ENCODE results near the gene WWOX. TPM values are rescaled to one million over a fixed set of nuclear protein-coding genes. Genes with fewer than 3 reads are reported as not detected.

Gene WWOX
- total RNA-seq, 1 experiment from 2014 or later, result 15.6 TPM

DNA sequence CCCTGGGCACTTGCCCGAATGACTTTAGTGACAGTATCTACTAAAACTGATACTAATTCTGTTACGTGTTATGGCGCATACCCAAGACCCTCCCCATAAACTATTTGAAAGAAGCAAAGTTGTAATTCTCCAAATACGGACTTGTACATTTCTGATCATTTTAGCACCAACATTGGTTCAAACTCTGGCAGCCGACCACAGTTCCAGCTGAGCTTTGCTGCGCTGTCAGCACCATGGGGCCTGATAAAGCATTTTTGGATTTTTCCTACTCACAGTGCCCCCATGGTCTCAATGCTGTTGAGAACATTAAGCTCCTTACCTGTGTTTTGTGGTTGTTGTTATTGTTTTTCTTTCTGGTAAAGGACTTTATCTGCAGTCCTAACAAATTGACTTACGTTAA lies 1040.3 kb downstream of the WWOX start:
- Mint-ChIP-seq H3K9me3 (no peaks in the 10 kb centered on the region), H3K27me3 (ENCODE audit: low read depth) (no peaks in the 10 kb centered on the region), H3K4me1 (peaks cover 10 to 17% of the 10 kb centered on the region in 2 experiments), H3K4me3 (no peak overlapping the region), H3K36me3 (ENCODE audit: insufficient read depth in 1 of 3, low read depth in 3 of 3) (no peaks in the 10 kb centered on the region), H3K27ac (no peak overlapping the region; a peak in 1 of 7 replicates)
- H2BK20ac ChIP-seq (ENCODE audit: low read depth, low read length, poor library complexity, severe bottlenecking), result no peak overlapping the region
- no peaks in the 10 kb centered on the region for H4K20me1 ChIP-seq (ENCODE audit: control insufficient read depth, insufficient read depth, insufficient read length)
- H2BK5ac ChIP-seq (ENCODE audit: insufficient read length, low read length), result no peak overlapping the region
- H2BK120ac ChIP-seq (ENCODE audit: low read depth, low read length, poor library complexity, severe bottlenecking), result no peak overlapping the region
- H3K23me2 ChIP-seq (ENCODE audit: insufficient read length, low read depth, low read length, poor library complexity, severe bottlenecking), result no peaks in the 10 kb centered on the region
- TF ChIP-seq, protein P1, sequence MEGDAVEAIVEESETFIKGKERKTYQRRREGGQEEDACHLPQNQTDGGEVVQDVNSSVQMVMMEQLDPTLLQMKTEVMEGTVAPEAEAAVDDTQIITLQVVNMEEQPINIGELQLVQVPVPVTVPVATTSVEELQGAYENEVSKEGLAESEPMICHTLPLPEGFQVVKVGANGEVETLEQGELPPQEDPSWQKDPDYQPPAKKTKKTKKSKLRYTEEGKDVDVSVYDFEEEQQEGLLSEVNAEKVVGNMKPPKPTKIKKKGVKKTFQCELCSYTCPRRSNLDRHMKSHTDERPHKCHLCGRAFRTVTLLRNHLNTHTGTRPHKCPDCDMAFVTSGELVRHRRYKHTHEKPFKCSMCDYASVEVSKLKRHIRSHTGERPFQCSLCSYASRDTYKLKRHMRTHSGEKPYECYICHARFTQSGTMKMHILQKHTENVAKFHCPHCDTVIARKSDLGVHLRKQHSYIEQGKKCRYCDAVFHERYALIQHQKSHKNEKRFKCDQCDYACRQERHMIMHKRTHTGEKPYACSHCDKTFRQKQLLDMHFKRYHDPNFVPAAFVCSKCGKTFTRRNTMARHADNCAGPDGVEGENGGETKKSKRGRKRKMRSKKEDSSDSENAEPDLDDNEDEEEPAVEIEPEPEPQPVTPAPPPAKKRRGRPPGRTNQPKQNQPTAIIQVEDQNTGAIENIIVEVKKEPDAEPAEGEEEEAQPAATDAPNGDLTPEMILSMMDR (conservative IDR thresholded peaks at IDR 0.05), result no peak
- no peak overlapping the region for H2AFZ ChIP-seq (ENCODE audit: low read length)
- H3K4me1 ChIP-seq (ENCODE audit: insufficient read depth, low read length), result no peaks in the 10 kb centered on the region
- no peak overlapping the region for H4K91ac ChIP-seq (ENCODE audit: insufficient read length, low read depth, low read length)
- H3K56ac ChIP-seq (ENCODE audit: insufficient read length, low read depth, low read length), result no peak overlapping the region
- H3K9me3 ChIP-seq (ENCODE audit: control insufficient read depth, low read depth, low read length), result no peaks in the 10 kb centered on the region
- no CpG with 5 or more reads among the region's 7 CpGs for WGBS (ENCODE audit: extremely low coverage, insufficient read length, low lambda C conversion rate)
- no peak overlapping the region for H2BK12ac ChIP-seq (ENCODE audit: insufficient read length, low read depth, low read length)
- no peak overlapping the region for H3K4ac ChIP-seq (ENCODE audit: low read depth, low read length)
- H3K79me1 ChIP-seq (ENCODE audit: insufficient read depth, low read depth, low read length, poor library complexity, severe bottlenecking), result no peaks in the 10 kb centered on the region
- no peak overlapping the region for H3K18ac ChIP-seq (ENCODE audit: insufficient read length, low read depth, low read length)
- no peaks in the 10 kb centered on the region for H3K79me2 ChIP-seq (ENCODE audit: insufficient read depth, low read length)
- H3T11ph ChIP-seq (ENCODE audit: low read length), result no peak overlapping the region
- no peak overlapping the region for H2BK15ac ChIP-seq (ENCODE audit: low read depth, low read length)
- no peak overlapping the region for H3K23ac ChIP-seq (ENCODE audit: insufficient read length, low read depth, low read length)
- H2AK5ac ChIP-seq (ENCODE audit: insufficient read length, low read length), result no peak overlapping the region
- H3K27me3 ChIP-seq (ENCODE audit: insufficient read depth, low read length), result no peaks in the 10 kb centered on the region
- no peak overlapping the region for H4K5ac ChIP-seq (ENCODE audit: insufficient read length, low read depth, low read length)
- DNase-seq, result no peak
- H3K9ac ChIP-seq (ENCODE audit: extremely low read depth, insufficient read length, low read length), result no peak overlapping the region
- H3K14ac ChIP-seq (ENCODE audit: insufficient read depth, low read length), result no peak overlapping the region
- no peak overlapping the region for H3K4me2 ChIP-seq (ENCODE audit: insufficient read depth, insufficient read length, low read length)
- no peak overlapping the region for H3K27ac ChIP-seq (ENCODE audit: insufficient read length, low read depth, low read length)
- no peak overlapping the region for H4K8ac ChIP-seq (replicated peaks; ENCODE audit: insufficient read length, low read depth, low read length)
